Germinal center (tissue), 1 donor: ENCODE measurements around the gene GNAI3.
"Not testable (repeated sequence)": the region's sequence is repeated elsewhere in the genome, so short reads cannot be mapped to it uniquely, and the experiment has no call there.

ENCODE experiments used
- DNase-seq: peaks from one replicate; pipeline ENCODE4 v3.0.0; 2012; ENCODE audit warnings: mixed read lengths, low spot score

Gene GNAI3

GRCh38 chr1:109660691-109661026 lies 112.2 kb downstream of the GNAI3 start:
- DNase-seq: not testable (repeated sequence)

- no peak for DNase-seq
These were observed 113.0 kb downstream of the GNAI3 start for GRCh38 chr1:109661391-109661790.

- DNase-seq: no peak
These were observed 116.3 kb downstream of the GNAI3 start for GRCh38 chr1:109664671-109665070.

- peak; percentile 70 for DNase-seq
These were observed 119.2 kb downstream of the GNAI3 start, which contains the start of gene GSTM2 for GRCh38 chr1:109667452-109668122. GSTM2 (plus strand) TSS chr1:109668057; CDS start chr1:109668116, 59 bp downstream.
